Fibroblast of pulmonary artery (primary cell): ENCODE results near the gene ATP13A3.

ENCODE experiments used
- DNase-seq: peaks from one replicate; pipeline ENCODE4 v3.0.0-alpha.2; 2010; ENCODE audit warnings: low read depth
- H3K4me3 ChIP-seq: replicated peaks from 2 replicates; pipeline ENCODE4 v1.5.1; 2011; ENCODE audit warnings: low read depth, mild to moderate bottlenecking, control low read depth, low read length, moderate library complexity
- CTCF ChIP-seq: IDR thresholded peaks from 2 replicates; pipeline ENCODE4 v1.5.1; 2011; ENCODE audit warnings: mild to moderate bottlenecking, control low read depth, low read length, inconsistent platforms; ENCODE audit errors: missing control alignments

The ATP13A3 gene

GRCh38 chr3:194425399-194425798 is 61.4 kb downstream of the ATP13A3 start:
- H3K4me3 ChIP-seq = no peak overlapping the region
- no peak for TF ChIP-seq CTCF
- no peak for DNase-seq

GRCh38 chr3:194424953-194425352 is 61.8 kb downstream of the ATP13A3 start:
- DNase-seq = no peak
- TF ChIP-seq CTCF = no peak
- H3K4me3 ChIP-seq = no peak overlapping the region

GRCh38 chr3:194424373-194424772 is 62.4 kb downstream of the ATP13A3 start:
- no peak for TF ChIP-seq CTCF
- DNase-seq = no peak
- no peak overlapping the region for H3K4me3 ChIP-seq

- DNase-seq = no peak
- no peak overlapping the region for H3K4me3 ChIP-seq
- TF ChIP-seq CTCF = no peak
Observed at GRCh38 chr3:194423317-194423716, 63.5 kb downstream of the ATP13A3 start.

- DNase-seq = no peak
- TF ChIP-seq CTCF = no peak
- H3K4me3 ChIP-seq = no peak overlapping the region
Observed at GRCh38 chr3:194422188-194422587, 64.6 kb downstream of the ATP13A3 start.

GRCh38 chr3:194418671-194419070 is 68.1 kb downstream of the ATP13A3 start:
- no peak overlapping the region for H3K4me3 ChIP-seq
- no peak for DNase-seq
- no peak for TF ChIP-seq CTCF

GRCh38 chr3:194407423-194407822 is 79.4 kb downstream of the ATP13A3 start:
- no peak for TF ChIP-seq CTCF
- no peak overlapping the region for H3K4me3 ChIP-seq
- DNase-seq = peak; percentile 58
